ENCODE data around the gene SPDEF. TPM values are rescaled to one million over a fixed set of nuclear protein-coding genes. Genes with fewer than 3 reads are reported as not detected.

Gene SPDEF
- total RNA-seq, 1 experiment from 2014 or later, result 0.85 TPM

DNA sequence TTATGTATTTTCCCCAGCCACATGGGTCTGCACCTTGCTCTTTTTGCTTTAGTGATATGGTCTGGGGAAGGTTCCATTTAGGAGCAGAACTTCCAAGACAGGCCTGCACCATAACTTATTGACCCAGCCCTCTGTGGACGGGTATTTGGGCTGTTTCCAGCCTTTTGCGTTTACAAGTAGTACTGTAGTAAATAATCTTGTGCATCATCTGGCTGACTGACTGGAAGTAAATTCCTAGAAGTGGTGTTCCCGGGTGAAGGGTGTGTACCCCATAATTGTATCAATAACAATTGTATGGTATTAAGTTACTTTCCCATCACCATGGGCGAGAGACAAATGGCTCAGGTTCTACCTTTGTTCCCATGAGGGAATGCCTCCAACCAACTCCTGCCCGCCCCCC lies 31.6 kb downstream of the SPDEF start:
- no peaks in the 10 kb centered on the region for H3K27me3 ChIP-seq (ENCODE audit: insufficient read depth, low read depth)
- no peaks in the 10 kb centered on the region for H3K9me3 ChIP-seq (ENCODE audit: insufficient read depth, low read depth)
- CTCF ChIA-PET, result no interaction called here
- H3K4me1 ChIP-seq (replicated peaks; ENCODE audit: insufficient read depth), result peaks cover 12% of the 10 kb centered on the region
- TF ChIP-seq, protein P1, sequence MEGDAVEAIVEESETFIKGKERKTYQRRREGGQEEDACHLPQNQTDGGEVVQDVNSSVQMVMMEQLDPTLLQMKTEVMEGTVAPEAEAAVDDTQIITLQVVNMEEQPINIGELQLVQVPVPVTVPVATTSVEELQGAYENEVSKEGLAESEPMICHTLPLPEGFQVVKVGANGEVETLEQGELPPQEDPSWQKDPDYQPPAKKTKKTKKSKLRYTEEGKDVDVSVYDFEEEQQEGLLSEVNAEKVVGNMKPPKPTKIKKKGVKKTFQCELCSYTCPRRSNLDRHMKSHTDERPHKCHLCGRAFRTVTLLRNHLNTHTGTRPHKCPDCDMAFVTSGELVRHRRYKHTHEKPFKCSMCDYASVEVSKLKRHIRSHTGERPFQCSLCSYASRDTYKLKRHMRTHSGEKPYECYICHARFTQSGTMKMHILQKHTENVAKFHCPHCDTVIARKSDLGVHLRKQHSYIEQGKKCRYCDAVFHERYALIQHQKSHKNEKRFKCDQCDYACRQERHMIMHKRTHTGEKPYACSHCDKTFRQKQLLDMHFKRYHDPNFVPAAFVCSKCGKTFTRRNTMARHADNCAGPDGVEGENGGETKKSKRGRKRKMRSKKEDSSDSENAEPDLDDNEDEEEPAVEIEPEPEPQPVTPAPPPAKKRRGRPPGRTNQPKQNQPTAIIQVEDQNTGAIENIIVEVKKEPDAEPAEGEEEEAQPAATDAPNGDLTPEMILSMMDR (conservative IDR thresholded peaks at IDR 0.05), result no peak
- TF ChIP-seq EZH2 (IDR thresholded peaks at IDR 0.05; ENCODE audit: low read depth), result no peak
- POLR2A ChIA-PET (ENCODE audit: unreplicated experiment), result no interaction called here
- intact Hi-C loops (cut with micrococcal nuclease; ENCODE audit: unreplicated experiment), result no loop called here
- DNase-seq, result no peak
- no peak overlapping the region for H3K4me3 ChIP-seq
- H2AFZ ChIP-seq, result no peak overlapping the region
- no TSS peak for BruUV-seq (replicated peaks)
- H3K36me3 ChIP-seq (ENCODE audit: low read depth), result no peaks in the 10 kb centered on the region
- H3F3A ChIP-seq (ENCODE audit: insufficient read depth, low read depth), result peaks cover 4% of the 10 kb centered on the region; the same call in 1 of the 2 replicates
- H3K27ac ChIP-seq, result no peak overlapping the region
- H3K79me2 ChIP-seq (ENCODE audit: low read depth), result no peaks in the 10 kb centered on the region
- H4K20me1 ChIP-seq (ENCODE audit: insufficient read depth), result no peaks in the 10 kb centered on the region
- H3K9me2 ChIP-seq (ENCODE audit: insufficient read depth), result no peaks in the 10 kb centered on the region
- no peak overlapping the region for H3K4me2 ChIP-seq

DNA sequence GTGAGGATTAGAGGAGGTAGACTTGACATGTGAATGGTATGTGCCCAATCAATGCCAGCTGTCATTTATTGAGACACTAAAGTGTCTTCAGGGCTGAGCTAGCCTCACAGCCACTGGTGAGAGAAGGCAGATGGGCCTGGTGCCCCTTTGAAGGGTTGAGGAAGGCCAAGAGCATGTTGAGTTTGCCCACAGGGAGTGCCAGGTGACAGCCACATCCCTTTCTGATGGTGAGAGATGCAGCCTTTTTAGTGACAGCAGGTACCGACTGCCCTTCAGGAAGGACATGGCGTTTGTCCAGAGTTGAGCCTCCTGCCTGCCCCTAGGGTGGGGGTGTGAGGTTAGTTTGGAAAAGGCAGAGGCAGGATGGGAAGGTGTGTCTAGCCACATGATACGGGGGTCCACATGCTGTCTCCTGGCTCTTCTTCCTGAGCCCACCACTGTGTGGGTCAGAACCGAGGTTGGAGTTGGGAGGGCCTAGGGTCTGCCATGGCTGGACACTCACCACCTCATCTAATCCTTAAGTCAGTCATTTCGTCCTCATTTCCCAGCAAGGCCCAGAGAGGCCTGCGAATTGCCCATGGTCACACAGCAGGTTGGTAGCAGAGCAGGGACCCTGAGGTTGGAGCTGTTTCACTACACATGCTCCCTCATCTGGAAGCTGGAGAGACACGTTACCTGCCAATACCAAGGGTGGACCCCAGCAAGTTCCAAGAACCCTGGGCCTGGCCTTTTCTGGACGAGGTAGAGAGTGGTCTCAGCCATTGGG lies 32.5 kb downstream of the SPDEF start:
- Histone ChIP-seq H3K27me3 (ENCODE audit: insufficient read depth, low read depth) (no peaks in the 10 kb centered on the region), H3K9me2 (ENCODE audit: insufficient read depth) (no peaks in the 10 kb centered on the region), H3K36me3 (ENCODE audit: low read depth) (no peaks in the 10 kb centered on the region), H2AFZ (no peak overlapping the region), H3F3A (ENCODE audit: insufficient read depth, low read depth) (peaks cover 4% of the 10 kb centered on the region; the same call in 1 of the 2 replicates), H3K4me3 (no peak overlapping the region), H4K20me1 (ENCODE audit: insufficient read depth) (no peaks in the 10 kb centered on the region), H3K79me2 (ENCODE audit: low read depth) (no peaks in the 10 kb centered on the region), H3K9me3 (ENCODE audit: insufficient read depth, low read depth) (no peaks in the 10 kb centered on the region), H3K27ac (no peak overlapping the region), H3K4me1 (replicated peaks; ENCODE audit: insufficient read depth) (peaks cover 12% of the 10 kb centered on the region), H3K4me2 (no peak overlapping the region)
- no TSS peak for BruUV-seq (replicated peaks)
- POLR2A ChIA-PET (ENCODE audit: unreplicated experiment), result interaction anchor here (0.6 kb wide), 1 partner anchor 502 kb away, joined by 3 read pairs; no protein-coding TSS in a partner anchor
- TF ChIP-seq, protein P1 (conservative IDR thresholded peaks at IDR 0.05), result no peak
- TF ChIP-seq EZH2 (IDR thresholded peaks at IDR 0.05; ENCODE audit: low read depth), result no peak
- intact Hi-C loops (cut with micrococcal nuclease; ENCODE audit: unreplicated experiment), result no loop called here
- DNase-seq, result no peak
- CTCF ChIA-PET, result interaction anchor here (0.6 kb wide), 1 partner anchor 150 kb away, joined by 18 read pairs; no protein-coding TSS in a partner anchor

DNA sequence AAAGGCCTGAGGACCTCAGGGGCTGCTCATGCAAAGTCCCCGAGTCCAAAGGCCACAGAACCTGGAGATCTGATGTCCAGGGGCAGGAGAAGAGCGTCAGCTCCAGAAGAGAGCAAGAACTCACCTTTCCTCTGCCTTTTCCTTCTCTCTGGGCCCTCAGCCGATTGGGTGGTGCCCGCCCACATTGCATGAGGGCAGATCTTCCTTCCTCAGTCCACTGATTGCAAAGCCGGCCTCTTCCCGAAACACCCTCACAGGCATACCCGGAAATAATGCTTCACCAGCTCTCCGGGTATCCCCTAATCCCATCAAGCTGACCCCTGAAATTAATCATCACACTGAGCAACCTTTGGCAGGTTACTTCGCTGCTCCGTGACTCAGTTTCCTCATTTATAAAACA lies 33.4 kb downstream of the SPDEF start:
- Histone ChIP-seq H3K79me2 (ENCODE audit: low read depth) (no peaks in the 10 kb centered on the region), H3K4me3 (no peak overlapping the region), H3K27ac (no peak overlapping the region), H3K9me2 (ENCODE audit: insufficient read depth) (no peaks in the 10 kb centered on the region), H2AFZ (no peak overlapping the region), H3F3A (ENCODE audit: insufficient read depth, low read depth) (peaks cover 4% of the 10 kb centered on the region; the same call in 1 of the 2 replicates), H3K9me3 (ENCODE audit: insufficient read depth, low read depth) (no peaks in the 10 kb centered on the region), H3K4me2 (no peak overlapping the region), H4K20me1 (ENCODE audit: insufficient read depth) (no peaks in the 10 kb centered on the region), H3K4me1 (replicated peaks; ENCODE audit: insufficient read depth) (peaks cover 12% of the 10 kb centered on the region), H3K36me3 (ENCODE audit: low read depth) (no peaks in the 10 kb centered on the region), H3K27me3 (ENCODE audit: insufficient read depth, low read depth) (no peaks in the 10 kb centered on the region)
- CTCF ChIA-PET, result interaction anchor here (0.6 kb wide), 1 partner anchor 149 kb away, joined by 18 read pairs; no protein-coding TSS in a partner anchor
- intact Hi-C loops (cut with micrococcal nuclease; ENCODE audit: unreplicated experiment), result no loop called here
- TF ChIP-seq, protein P1 (conservative IDR thresholded peaks at IDR 0.05), result no peak
- no peak for TF ChIP-seq EZH2 (IDR thresholded peaks at IDR 0.05; ENCODE audit: low read depth)
- BruUV-seq (replicated peaks), result no TSS peak
- DNase-seq, result no peak
- POLR2A ChIA-PET (ENCODE audit: unreplicated experiment), result no interaction called here
